Measurements from ENCODE around the gene TRIM16. TPM values are rescaled to one million over a fixed set of nuclear protein-coding genes. Genes with fewer than 3 reads are reported as not detected.
"Not testable (repeated sequence)": the region's sequence is repeated elsewhere in the genome, so short reads cannot be mapped to it uniquely, and the experiment has no call there.

TRIM16 gene
- total RNA-seq, 1 experiment from 2014 or later = 17.7 TPM

GRCh38 chr17:15615850-15616249 is 68.3 kb downstream of the TRIM16 start:
- not testable (repeated sequence) for H2BK12ac ChIP-seq (ENCODE audit: insufficient read length, low read depth, low read length); H3K27me3 ChIP-seq (ENCODE audit: insufficient read depth, low read length); H3K4ac ChIP-seq (ENCODE audit: low read depth, low read length); H2BK15ac ChIP-seq (ENCODE audit: low read depth, low read length); H3K23me2 ChIP-seq (ENCODE audit: insufficient read length, low read depth, low read length, poor library complexity, severe bottlenecking); H3K4me3 Mint-ChIP-seq; H3K9me3 ChIP-seq (ENCODE audit: control insufficient read depth, low read depth, low read length); H3K36me3 Mint-ChIP-seq (ENCODE audit: insufficient read depth in 1 of 3, low read depth in 3 of 3); H4K91ac ChIP-seq (ENCODE audit: insufficient read length, low read depth, low read length); H3K27ac Mint-ChIP-seq; H4K8ac ChIP-seq (replicated peaks; ENCODE audit: insufficient read length, low read depth, low read length); H3K4me2 ChIP-seq (ENCODE audit: insufficient read depth, insufficient read length, low read length); H2BK20ac ChIP-seq (ENCODE audit: low read depth, low read length, poor library complexity, severe bottlenecking); H2AFZ ChIP-seq (ENCODE audit: low read length); H3K23ac ChIP-seq (ENCODE audit: insufficient read length, low read depth, low read length); H3T11ph ChIP-seq (ENCODE audit: low read length); H3K27ac ChIP-seq (ENCODE audit: insufficient read length, low read depth, low read length); H3K18ac ChIP-seq (ENCODE audit: insufficient read length, low read depth, low read length); H2AK5ac ChIP-seq (ENCODE audit: insufficient read length, low read length); H3K56ac ChIP-seq (ENCODE audit: insufficient read length, low read depth, low read length); H4K20me1 ChIP-seq (ENCODE audit: control insufficient read depth, insufficient read depth, insufficient read length); H3K4me1 Mint-ChIP-seq; H2BK5ac ChIP-seq (ENCODE audit: insufficient read length, low read length); H3K27me3 Mint-ChIP-seq (ENCODE audit: low read depth); H4K5ac ChIP-seq (ENCODE audit: insufficient read length, low read depth, low read length); H3K9ac ChIP-seq (ENCODE audit: extremely low read depth, insufficient read length, low read length); H3K4me1 ChIP-seq (ENCODE audit: insufficient read depth, low read length); H3K79me1 ChIP-seq (ENCODE audit: insufficient read depth, low read depth, low read length, poor library complexity, severe bottlenecking); DNase-seq; H3K79me2 ChIP-seq (ENCODE audit: insufficient read depth, low read length); H3K9me3 Mint-ChIP-seq; H2BK120ac ChIP-seq (ENCODE audit: low read depth, low read length, poor library complexity, severe bottlenecking); H3K14ac ChIP-seq (ENCODE audit: insufficient read depth, low read length)
- no CpG with 5 or more reads among the region's 6 CpGs for WGBS (ENCODE audit: extremely low coverage, insufficient read length, low lambda C conversion rate)

GRCh38 chr17:15613111-15613510 is 71.0 kb downstream of the TRIM16 start:
- not testable (repeated sequence) for H3K23ac ChIP-seq (ENCODE audit: insufficient read length, low read depth, low read length); H2AFZ ChIP-seq (ENCODE audit: low read length); H2BK5ac ChIP-seq (ENCODE audit: insufficient read length, low read length); H3K79me2 ChIP-seq (ENCODE audit: insufficient read depth, low read length); H3K27me3 ChIP-seq (ENCODE audit: insufficient read depth, low read length); H3K9me3 Mint-ChIP-seq; H3T11ph ChIP-seq (ENCODE audit: low read length); H3K9ac ChIP-seq (ENCODE audit: extremely low read depth, insufficient read length, low read length); H4K20me1 ChIP-seq (ENCODE audit: control insufficient read depth, insufficient read depth, insufficient read length); H3K27me3 Mint-ChIP-seq (ENCODE audit: low read depth); DNase-seq; H4K91ac ChIP-seq (ENCODE audit: insufficient read length, low read depth, low read length); H3K36me3 Mint-ChIP-seq (ENCODE audit: insufficient read depth in 1 of 3, low read depth in 3 of 3); H2BK12ac ChIP-seq (ENCODE audit: insufficient read length, low read depth, low read length); H3K14ac ChIP-seq (ENCODE audit: insufficient read depth, low read length); H3K18ac ChIP-seq (ENCODE audit: insufficient read length, low read depth, low read length); H3K79me1 ChIP-seq (ENCODE audit: insufficient read depth, low read depth, low read length, poor library complexity, severe bottlenecking); H2BK15ac ChIP-seq (ENCODE audit: low read depth, low read length); H2BK20ac ChIP-seq (ENCODE audit: low read depth, low read length, poor library complexity, severe bottlenecking); H3K4me2 ChIP-seq (ENCODE audit: insufficient read depth, insufficient read length, low read length); H2BK120ac ChIP-seq (ENCODE audit: low read depth, low read length, poor library complexity, severe bottlenecking); H3K4me1 ChIP-seq (ENCODE audit: insufficient read depth, low read length); H3K4me3 Mint-ChIP-seq; H3K4me1 Mint-ChIP-seq; H4K5ac ChIP-seq (ENCODE audit: insufficient read length, low read depth, low read length); H4K8ac ChIP-seq (replicated peaks; ENCODE audit: insufficient read length, low read depth, low read length); H3K4ac ChIP-seq (ENCODE audit: low read depth, low read length); H3K23me2 ChIP-seq (ENCODE audit: insufficient read length, low read depth, low read length, poor library complexity, severe bottlenecking); H2AK5ac ChIP-seq (ENCODE audit: insufficient read length, low read length); H3K27ac Mint-ChIP-seq; H3K27ac ChIP-seq (ENCODE audit: insufficient read length, low read depth, low read length); H3K9me3 ChIP-seq (ENCODE audit: control insufficient read depth, low read depth, low read length); H3K56ac ChIP-seq (ENCODE audit: insufficient read length, low read depth, low read length)
- no CpG with 5 or more reads among the region's 1 CpG for WGBS (ENCODE audit: extremely low coverage, insufficient read length, low lambda C conversion rate)
